HL-60 (cell line): ENCODE measurements around the gene TSPAN17.

Source experiments
- DNase-seq, 2 experiments: peaks; one replicate each; pipeline ENCODE4 v3.0.0-alpha.2; 2010 to 2020; ENCODE audit warnings: low read depth in 1 of 2, low spot score in 1 of 2
- H3K27ac ChIP-seq: fragments of 250-450 bp; sonication (Bioruptor Pico); replicated peaks from 2 replicates; pipeline ENCODE4 v1.5.1; 2020; ENCODE audit warnings: mild to moderate bottlenecking, moderate library complexity
- H3K27me3 ChIP-seq: fragments of 250-450 bp; sonication (Bioruptor Pico); 2 replicates; pipeline ENCODE4 v1.5.1; 2021; ENCODE audit warnings: mild to moderate bottlenecking, moderate library complexity; ENCODE audit not compliant: insufficient read depth, poor library complexity, severe bottlenecking
- H3K4me3 ChIP-seq: replicated peaks from 2 replicates; pipeline ENCODE4 v1.5.1; 2011; ENCODE audit warnings: mild to moderate bottlenecking, control low read depth, low read length; ENCODE audit not compliant: insufficient read depth
- CTCF ChIP-seq: IDR thresholded peaks from one replicate; pipeline ENCODE4 v1.5.1; 2011; ENCODE audit warnings: low read length, control low read depth, inconsistent platforms; ENCODE audit not compliant: insufficient read depth
- GABPA ChIP-seq: IDR thresholded peaks from 2 replicates; pipeline ENCODE4 v1.6.1; 2012; ENCODE audit warnings: low read depth
- POLR2AphosphoS5 ChIP-seq: IDR thresholded peaks from 2 replicates; pipeline ENCODE4 v1.6.1; 2012; ENCODE audit warnings: low read depth
- REST ChIP-seq: IDR thresholded peaks from 2 replicates; pipeline ENCODE4 v1.6.1; 2012; ENCODE audit warnings: low read depth; ENCODE audit not compliant: insufficient replicate concordance
- SPI1 ChIP-seq: IDR thresholded peaks from 2 replicates; pipeline ENCODE4 v1.6.1; 2012; ENCODE audit warnings: low read depth, mild to moderate bottlenecking, borderline replicate concordance

TSPAN17 gene

GRCh38 chr5:176660530-176660859 lies 13.2 kb downstream of the TSPAN17 start:
- TF ChIP-seq GABPA (no peak), SPI1 (no peak), CTCF (no peak), POLR2AphosphoS5 (no peak), REST (no peak)
- Histone ChIP-seq H3K4me3 (no peak overlapping the region), H3K27ac (no peak overlapping the region), H3K27me3 (peaks cover 3% of the 10 kb centered on the region)
- no peak for DNase-seq

- DNase-seq, result peak; percentile 51 to 63
- Histone ChIP-seq H3K27ac (no peak overlapping the region), H3K4me3 (no peak overlapping the region), H3K27me3 (peaks cover 3% of the 10 kb centered on the region)
- TF ChIP-seq CTCF, result peak; percentile 91
- TF ChIP-seq POLR2AphosphoS5, result no peak
Observed at GRCh38 chr5:176660860-176661641, 13.8 kb downstream of the TSPAN17 start.

GRCh38 chr5:176661676-176662075 lies 14.4 kb downstream of the TSPAN17 start:
- Histone ChIP-seq H3K4me3 (no peak overlapping the region), H3K27ac (no peak overlapping the region), H3K27me3 (peaks cover 3% of the 10 kb centered on the region)
- TF ChIP-seq REST (no peak), SPI1 (no peak), POLR2AphosphoS5 (no peak), CTCF (no peak), GABPA (no peak)
- DNase-seq, result no peak
